ENCODE measurements around the gene CACNA1S. TPM values are rescaled to one million over a fixed set of nuclear protein-coding genes. Genes with fewer than 3 reads are reported as not detected.

Gene CACNA1S
- total RNA-seq, 1 donor from 2014 or later: not detected

DNA sequence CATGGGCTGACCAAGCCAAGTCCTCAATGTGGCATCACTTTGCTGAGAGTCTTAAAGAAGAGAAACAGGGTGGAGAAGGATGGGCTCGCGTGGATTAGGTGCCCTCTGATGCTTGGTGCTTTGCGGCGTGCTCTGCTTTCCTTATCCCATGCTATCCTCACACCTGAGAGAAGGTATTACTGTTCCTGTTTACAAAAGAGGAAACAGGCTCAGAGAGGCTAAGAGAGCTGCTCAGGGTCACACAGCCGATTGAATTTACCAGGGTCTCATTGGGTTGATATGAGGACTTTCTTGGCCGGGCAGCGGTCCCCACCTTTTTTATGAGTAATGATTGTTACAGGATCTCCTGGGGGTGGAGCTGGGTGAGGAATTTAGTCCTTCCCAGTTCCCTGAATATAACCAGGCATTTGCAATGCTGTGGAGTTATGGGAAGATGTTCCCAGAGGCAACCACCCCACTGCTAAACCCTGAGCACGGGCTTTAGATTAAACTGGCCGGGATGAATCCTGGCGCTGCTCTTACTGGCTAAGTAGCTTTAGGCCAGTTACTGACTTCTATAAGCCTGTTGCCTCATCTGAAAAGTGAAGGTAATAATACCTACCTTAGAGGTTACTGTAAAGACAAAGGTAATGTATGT lies 10.2 kb upstream of the CACNA1S start:
- H3K27me3 Mint-ChIP-seq (ENCODE audit: low read depth): peaks cover 55% of the 10 kb centered on the region

DNA sequence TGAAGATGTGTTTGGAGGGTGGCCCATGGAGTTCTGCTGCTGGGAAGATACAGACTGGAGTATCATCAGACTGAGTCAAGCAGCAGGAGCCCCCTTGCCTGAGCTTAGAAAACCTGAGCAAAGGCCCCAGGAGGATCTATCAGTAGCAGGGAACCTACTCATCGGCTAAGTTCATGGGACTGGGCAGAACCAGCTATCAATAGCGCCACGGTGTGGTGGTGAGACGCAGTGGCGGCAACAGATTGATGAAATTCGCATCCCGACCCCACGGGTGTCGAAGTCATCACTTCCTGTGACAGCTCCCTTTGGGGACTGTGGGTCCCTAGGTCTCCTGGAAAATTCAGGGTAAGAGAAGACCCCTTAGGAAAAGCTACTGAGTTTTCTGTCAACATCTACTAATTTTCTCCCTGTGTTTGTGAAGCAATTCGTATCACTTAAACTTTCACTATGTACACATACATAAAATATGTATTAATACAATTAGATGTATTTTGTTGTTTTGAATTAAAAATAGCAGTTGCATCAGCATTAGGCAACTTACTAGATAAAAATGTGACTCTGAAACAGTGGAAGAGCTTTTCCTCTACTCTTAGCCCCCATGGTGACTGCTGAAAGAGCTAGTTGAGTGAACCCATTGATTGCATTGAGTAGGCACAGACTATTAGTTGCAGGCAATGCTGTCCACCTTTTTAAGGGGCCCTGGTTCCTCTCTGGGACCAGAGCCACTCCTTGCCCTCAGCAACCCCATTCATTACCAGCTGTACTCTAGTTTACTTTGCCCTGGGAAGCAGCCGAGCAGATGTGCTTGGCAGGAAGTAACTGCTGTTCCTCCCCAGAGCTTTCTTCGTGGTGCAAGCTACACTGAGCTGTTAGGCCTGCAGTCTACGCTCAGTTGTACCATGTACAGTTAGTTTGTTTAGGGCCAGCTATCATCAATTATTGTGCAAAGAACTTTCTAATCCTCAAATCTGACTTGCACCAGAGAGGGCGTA lies 7.3 kb upstream of the CACNA1S start:
- H3K4me1 Mint-ChIP-seq: no peaks in the 10 kb centered on the region
- peak in 1 of 2 experiments; percentile 48 for DNase-seq (ENCODE audit: low spot score in 2 of 2, unreplicated experiment in 2 of 2)
- no peak overlapping the region for H3K27ac Mint-ChIP-seq
- TF ChIP-seq, protein P1, sequence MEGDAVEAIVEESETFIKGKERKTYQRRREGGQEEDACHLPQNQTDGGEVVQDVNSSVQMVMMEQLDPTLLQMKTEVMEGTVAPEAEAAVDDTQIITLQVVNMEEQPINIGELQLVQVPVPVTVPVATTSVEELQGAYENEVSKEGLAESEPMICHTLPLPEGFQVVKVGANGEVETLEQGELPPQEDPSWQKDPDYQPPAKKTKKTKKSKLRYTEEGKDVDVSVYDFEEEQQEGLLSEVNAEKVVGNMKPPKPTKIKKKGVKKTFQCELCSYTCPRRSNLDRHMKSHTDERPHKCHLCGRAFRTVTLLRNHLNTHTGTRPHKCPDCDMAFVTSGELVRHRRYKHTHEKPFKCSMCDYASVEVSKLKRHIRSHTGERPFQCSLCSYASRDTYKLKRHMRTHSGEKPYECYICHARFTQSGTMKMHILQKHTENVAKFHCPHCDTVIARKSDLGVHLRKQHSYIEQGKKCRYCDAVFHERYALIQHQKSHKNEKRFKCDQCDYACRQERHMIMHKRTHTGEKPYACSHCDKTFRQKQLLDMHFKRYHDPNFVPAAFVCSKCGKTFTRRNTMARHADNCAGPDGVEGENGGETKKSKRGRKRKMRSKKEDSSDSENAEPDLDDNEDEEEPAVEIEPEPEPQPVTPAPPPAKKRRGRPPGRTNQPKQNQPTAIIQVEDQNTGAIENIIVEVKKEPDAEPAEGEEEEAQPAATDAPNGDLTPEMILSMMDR (IDR thresholded peaks at IDR 0.05; ENCODE audit: unreplicated experiment): peak; percentile 50
- no peaks in the 10 kb centered on the region for H3K9me3 Mint-ChIP-seq
- no peak overlapping the region for H3K4me3 Mint-ChIP-seq
- peaks cover 74% of the 10 kb centered on the region for H3K27me3 Mint-ChIP-seq (ENCODE audit: low read depth)
- H3K36me3 Mint-ChIP-seq: no peaks in the 10 kb centered on the region

More for the DNA sequence above, 10.2 kb upstream of the CACNA1S start:
- DNase-seq (ENCODE audit: low spot score in 2 of 2, unreplicated experiment in 2 of 2): no peak
- Mint-ChIP-seq H3K36me3 (no peaks in the 10 kb centered on the region), H3K4me3 (no peak overlapping the region), H3K9me3 (no peaks in the 10 kb centered on the region), H3K27ac (no peak overlapping the region), H3K4me1 (peaks cover 6% of the 10 kb centered on the region)
- TF ChIP-seq, protein P1 (IDR thresholded peaks at IDR 0.05; ENCODE audit: unreplicated experiment): no peak

DNA sequence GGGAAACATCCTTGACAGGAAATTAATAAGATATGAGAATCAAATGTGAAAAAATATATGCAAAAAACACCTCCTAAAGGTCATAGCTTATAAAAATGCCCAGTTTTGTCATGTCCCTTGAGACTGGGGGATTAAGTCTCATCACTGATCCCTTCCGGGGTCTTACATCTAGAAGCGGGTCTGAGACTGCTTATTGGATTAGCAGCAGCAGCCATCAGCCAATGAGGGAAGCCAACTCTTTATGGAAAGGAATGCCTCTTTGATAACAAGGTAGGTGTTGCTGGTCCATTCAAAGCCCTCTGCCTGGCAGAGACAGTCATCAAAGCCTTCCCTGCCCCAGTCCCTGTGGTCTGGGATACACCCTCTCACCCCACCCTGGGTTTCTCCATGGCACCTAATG lies 3.9 kb upstream of the CACNA1S start:
- Mint-ChIP-seq H3K36me3 (no peaks in the 10 kb centered on the region), H3K4me1 (no peaks in the 10 kb centered on the region), H3K9me3 (no peaks in the 10 kb centered on the region), H3K27ac (no peak overlapping the region), H3K27me3 (ENCODE audit: low read depth) (peaks cover 58% of the 10 kb centered on the region), H3K4me3 (no peak overlapping the region)
- DNase-seq (ENCODE audit: low spot score in 2 of 2, unreplicated experiment in 2 of 2): no peak
- TF ChIP-seq, protein P1 (IDR thresholded peaks at IDR 0.05; ENCODE audit: unreplicated experiment): no peak

DNA sequence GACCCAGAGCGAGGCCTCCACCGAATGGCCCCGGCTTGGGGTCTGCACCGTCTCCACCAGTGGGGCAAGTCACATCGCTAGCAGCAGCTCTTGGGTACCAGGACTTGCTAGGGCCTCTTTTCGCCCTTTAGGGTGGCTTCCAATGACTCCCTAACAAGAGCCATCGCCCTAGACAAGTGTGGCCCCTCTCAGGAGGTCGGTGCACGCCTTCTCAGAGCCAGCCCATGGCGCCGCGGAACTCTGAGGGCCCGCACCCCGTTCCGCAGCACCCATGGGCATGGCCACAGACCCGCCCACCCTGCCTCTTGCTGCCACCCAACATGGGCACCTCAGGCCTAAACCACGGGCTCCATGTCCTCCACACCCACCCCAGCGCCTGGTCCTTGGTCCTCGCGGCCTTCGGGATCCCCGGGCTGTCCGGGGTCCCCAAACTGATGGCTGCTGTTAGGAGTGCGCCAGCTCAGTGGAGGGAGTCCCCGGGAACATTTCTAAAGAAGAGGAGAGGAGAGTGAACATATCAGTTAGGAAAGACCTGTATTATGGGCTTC lies 3.2 kb upstream of the CACNA1S start:
- H3K36me3 Mint-ChIP-seq: no peaks in the 10 kb centered on the region
- H3K27ac Mint-ChIP-seq: no peak overlapping the region
- H3K4me3 Mint-ChIP-seq: no peak overlapping the region
- H3K9me3 Mint-ChIP-seq: no peaks in the 10 kb centered on the region
- peaks cover 54% of the 10 kb centered on the region for H3K27me3 Mint-ChIP-seq (ENCODE audit: low read depth)
- TF ChIP-seq, protein P1 (IDR thresholded peaks at IDR 0.05; ENCODE audit: unreplicated experiment): no peak
- H3K4me1 Mint-ChIP-seq: no peaks in the 10 kb centered on the region
- DNase-seq (ENCODE audit: low spot score in 2 of 2, unreplicated experiment in 2 of 2): no peak

DNA sequence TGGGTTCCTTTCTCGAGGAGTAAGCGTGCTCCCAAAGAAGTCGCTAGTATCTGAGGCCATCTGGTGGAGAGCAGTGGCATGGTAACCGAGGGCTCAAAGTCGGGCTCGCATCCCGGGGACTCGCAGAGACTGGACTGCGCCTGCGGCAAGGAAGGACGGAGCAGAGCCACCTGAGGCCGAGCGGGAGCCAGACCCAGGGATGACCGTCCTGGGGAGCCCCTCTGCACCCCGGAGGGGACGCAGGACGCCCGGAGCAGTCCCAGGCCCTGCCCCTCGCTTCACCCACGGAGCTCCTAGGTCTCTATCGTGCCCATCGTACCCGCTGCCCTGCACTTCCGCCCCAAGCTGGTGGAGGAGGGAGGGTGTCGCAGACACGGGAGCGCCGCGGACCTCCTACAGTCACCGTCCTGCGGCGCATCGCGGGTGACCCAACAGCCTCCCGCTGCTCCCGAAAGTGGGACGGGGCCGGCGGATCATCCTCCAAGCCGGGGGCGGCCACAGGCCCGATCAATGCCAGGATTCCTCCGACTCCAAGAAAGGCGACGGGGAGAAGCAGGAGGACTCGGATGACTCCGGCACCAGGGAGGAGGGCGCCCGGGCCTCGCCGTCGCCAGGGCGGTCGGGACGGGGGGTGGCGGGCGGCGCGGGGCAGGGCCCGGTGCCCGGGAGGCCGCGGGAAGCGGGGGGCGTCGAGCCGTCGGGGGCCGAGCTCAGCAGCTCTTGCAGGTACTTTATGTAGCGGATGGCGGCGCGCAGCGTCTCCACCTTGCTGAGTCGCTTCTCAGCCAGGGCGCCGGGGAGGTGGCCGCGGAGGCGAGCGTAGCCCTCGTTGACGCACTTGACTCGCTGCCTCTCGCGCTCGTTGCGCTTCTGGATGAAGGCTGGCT lies 2.3 kb upstream of the CACNA1S start:
- peak; percentile 61 to 88 for DNase-seq (ENCODE audit: low spot score in 2 of 2, unreplicated experiment in 2 of 2)
- H3K9me3 Mint-ChIP-seq: no peaks in the 10 kb centered on the region
- peaks cover 45% of the 10 kb centered on the region for H3K27me3 Mint-ChIP-seq (ENCODE audit: low read depth)
- TF ChIP-seq, protein P1 (IDR thresholded peaks at IDR 0.05; ENCODE audit: unreplicated experiment): peak; percentile 76
- H3K36me3 Mint-ChIP-seq: no peaks in the 10 kb centered on the region
- no peaks in the 10 kb centered on the region for H3K4me1 Mint-ChIP-seq
- peak overlapping the region; percentile 73 for H3K4me3 Mint-ChIP-seq
- no peak overlapping the region for H3K27ac Mint-ChIP-seq

All from mesothelial cell of epicardium (in vitro differentiated cells).